Activated T-helper 2 cell treated with anti-CD3 and anti-CD28 coated beads, Interferon-gamma antibody, Interleukin-2, Interleukin-4, amounts not matched to agents 10 μg/mL and 5 μg/mL and 100 μg/mL, durations not matched to agents 14 hours and 24 hours and 36 hours (primary cell): ENCODE data around the gene CTIF. TPM values are rescaled to one million over a fixed set of nuclear protein-coding genes. Genes with fewer than 3 reads are reported as not detected.

Experiments
- DNase-seq: peaks from one replicate; pipeline ENCODE4 v3.0.0; 2021; ENCODE audit warnings: low spot score
- H3K27ac Mint-ChIP-seq: one replicate; pipeline ENCODE4 v1.8.0; 2021; ENCODE audit warnings: mixed read lengths
- H3K27me3 Mint-ChIP-seq: one replicate; pipeline ENCODE4 v1.8.0; 2021; ENCODE audit warnings: low read depth, mixed read lengths
- H3K36me3 Mint-ChIP-seq: one replicate; pipeline ENCODE4 v1.8.0; 2021; ENCODE audit warnings: low read depth, mixed read lengths
- H3K4me1 Mint-ChIP-seq: one replicate; pipeline ENCODE4 v1.8.0; 2021; ENCODE audit warnings: low read depth, mixed read lengths
- H3K4me3 Mint-ChIP-seq: one replicate; pipeline ENCODE4 v1.8.0; 2021; ENCODE audit warnings: low read depth, mild to moderate bottlenecking, moderate library complexity, mixed read lengths
- H3K9me3 Mint-ChIP-seq: one replicate; pipeline ENCODE4 v1.8.0; 2021; ENCODE audit warnings: mixed read lengths
- intact Hi-C: fragments of 100-400 bp; cut with micrococcal nuclease; formaldehyde crosslinking; loops from one replicate; pipeline ENCODE4 v1.15.1; 2023
- total RNA-seq: library from RNA; stranded (reverse); gene quantifications from 2 replicates; pipeline ENCODE4 v1.2.3, GENCODE V29; 2022

CTIF gene
- total RNA-seq, 1 donor from 2014 or later = 7.0 TPM

GRCh38 chr18:48783616-48784520, 245.0 kb downstream of the CTIF start:
- Mint-ChIP-seq H3K4me3 (no peak overlapping the region), H3K4me1 (peaks cover 15% of the 10 kb centered on the region), H3K27me3 (no peaks in the 10 kb centered on the region), H3K9me3 (no peaks in the 10 kb centered on the region), H3K27ac (no peak overlapping the region), H3K36me3 (no peaks in the 10 kb centered on the region)
- intact Hi-C loops = no loop called here
- DNase-seq = no peak

GRCh38 chr18:48784656-48785055, 245.8 kb downstream of the CTIF start:
- intact Hi-C loops = no loop called here
- Mint-ChIP-seq H3K4me1 (peaks cover 15% of the 10 kb centered on the region), H3K4me3 (no peak overlapping the region), H3K27ac (no peak overlapping the region), H3K36me3 (peaks cover 3% of the 10 kb centered on the region), H3K27me3 (no peaks in the 10 kb centered on the region), H3K9me3 (no peaks in the 10 kb centered on the region)
- no peak for DNase-seq

GRCh38 chr18:48785091-48785614, 246.3 kb downstream of the CTIF start:
- intact Hi-C loops = no loop called here
- peak overlapping the region; percentile 75 for H3K27ac Mint-ChIP-seq
- H3K27me3 Mint-ChIP-seq = no peaks in the 10 kb centered on the region
- H3K4me1 Mint-ChIP-seq = peaks cover 15% of the 10 kb centered on the region
- peaks cover 3% of the 10 kb centered on the region for H3K36me3 Mint-ChIP-seq
- no peak for DNase-seq
- H3K9me3 Mint-ChIP-seq = no peaks in the 10 kb centered on the region
- H3K4me3 Mint-ChIP-seq = no peak overlapping the region

- H3K4me1 Mint-ChIP-seq = peaks cover 16% of the 10 kb centered on the region
- no peak overlapping the region for H3K27ac Mint-ChIP-seq
- H3K4me3 Mint-ChIP-seq = no peak overlapping the region
- no peaks in the 10 kb centered on the region for H3K27me3 Mint-ChIP-seq
- H3K36me3 Mint-ChIP-seq = peaks cover 3% of the 10 kb centered on the region
- DNase-seq = no peak
- no peaks in the 10 kb centered on the region for H3K9me3 Mint-ChIP-seq
- intact Hi-C loops = no loop called here
Measured at GRCh38 chr18:48785736-48786454, 247.1 kb downstream of the CTIF start.

- Mint-ChIP-seq H3K27me3 (no peaks in the 10 kb centered on the region), H3K36me3 (peaks cover 3% of the 10 kb centered on the region), H3K4me3 (no peak overlapping the region), H3K9me3 (no peaks in the 10 kb centered on the region), H3K4me1 (peaks cover 21% of the 10 kb centered on the region), H3K27ac (no peak overlapping the region)
- DNase-seq = no peak
- intact Hi-C loops = no loop called here
Measured at GRCh38 chr18:48786455-48787202, 247.8 kb downstream of the CTIF start.

- Mint-ChIP-seq H3K36me3 (peaks cover 3% of the 10 kb centered on the region), H3K4me3 (no peak overlapping the region), H3K9me3 (no peaks in the 10 kb centered on the region), H3K27me3 (no peaks in the 10 kb centered on the region), H3K4me1 (peaks cover 22% of the 10 kb centered on the region), H3K27ac (no peak overlapping the region)
- DNase-seq = no peak
- intact Hi-C loops = no loop called here
Measured at GRCh38 chr18:48787203-48788151, 248.6 kb downstream of the CTIF start.

GRCh38 chr18:48788373-48788772, 249.5 kb downstream of the CTIF start:
- intact Hi-C loops = no loop called here
- Mint-ChIP-seq H3K27ac (no peak overlapping the region), H3K4me1 (peaks cover 22% of the 10 kb centered on the region), H3K4me3 (no peak overlapping the region), H3K36me3 (peaks cover 3% of the 10 kb centered on the region), H3K27me3 (no peaks in the 10 kb centered on the region), H3K9me3 (no peaks in the 10 kb centered on the region)
- no peak for DNase-seq

- H3K4me3 Mint-ChIP-seq = no peak overlapping the region
Measured at GRCh38 chr18:48789259-48789812, 250.5 kb downstream of the CTIF start.

GRCh38 chr18:48790226-48790863, 251.5 kb downstream of the CTIF start:
- H3K27me3 Mint-ChIP-seq = no peaks in the 10 kb centered on the region
- peaks cover 14% of the 10 kb centered on the region for H3K4me1 Mint-ChIP-seq
- H3K27ac Mint-ChIP-seq = no peak overlapping the region
- intact Hi-C loops = no loop called here
- H3K4me3 Mint-ChIP-seq = no peak overlapping the region
- H3K36me3 Mint-ChIP-seq = peaks cover 3% of the 10 kb centered on the region
- DNase-seq = no peak
- no peaks in the 10 kb centered on the region for H3K9me3 Mint-ChIP-seq

More at GRCh38 chr18:48789259-48789812, 250.5 kb downstream of the CTIF start:
- DNase-seq = no peak
- Mint-ChIP-seq H3K9me3 (no peaks in the 10 kb centered on the region), H3K4me1 (peaks cover 20% of the 10 kb centered on the region), H3K36me3 (peaks cover 3% of the 10 kb centered on the region), H3K27me3 (no peaks in the 10 kb centered on the region), H3K27ac (no peak overlapping the region)
- intact Hi-C loops = no loop called here

GRCh38 chr18:48790869-48791635, 252.2 kb downstream of the CTIF start:
- Mint-ChIP-seq H3K27me3 (no peaks in the 10 kb centered on the region), H3K27ac (no peak overlapping the region), H3K4me1 (peaks cover 12% of the 10 kb centered on the region), H3K36me3 (peaks cover 3% of the 10 kb centered on the region), H3K9me3 (no peaks in the 10 kb centered on the region), H3K4me3 (no peak overlapping the region)
- DNase-seq = no peak
- intact Hi-C loops = no loop called here
